HG03457 (cell line): ENCODE data around the gene ADD1.

ENCODE experiments used
- ATAC-seq: cut with Tn5 transposase; IDR thresholded peaks from one replicate; pipeline ENCODE4 v1.9.1; 2021; ENCODE audit warnings: moderate number of reproducible peaks; ENCODE audit not compliant: unreplicated experiment

The ADD1 gene

DNA sequence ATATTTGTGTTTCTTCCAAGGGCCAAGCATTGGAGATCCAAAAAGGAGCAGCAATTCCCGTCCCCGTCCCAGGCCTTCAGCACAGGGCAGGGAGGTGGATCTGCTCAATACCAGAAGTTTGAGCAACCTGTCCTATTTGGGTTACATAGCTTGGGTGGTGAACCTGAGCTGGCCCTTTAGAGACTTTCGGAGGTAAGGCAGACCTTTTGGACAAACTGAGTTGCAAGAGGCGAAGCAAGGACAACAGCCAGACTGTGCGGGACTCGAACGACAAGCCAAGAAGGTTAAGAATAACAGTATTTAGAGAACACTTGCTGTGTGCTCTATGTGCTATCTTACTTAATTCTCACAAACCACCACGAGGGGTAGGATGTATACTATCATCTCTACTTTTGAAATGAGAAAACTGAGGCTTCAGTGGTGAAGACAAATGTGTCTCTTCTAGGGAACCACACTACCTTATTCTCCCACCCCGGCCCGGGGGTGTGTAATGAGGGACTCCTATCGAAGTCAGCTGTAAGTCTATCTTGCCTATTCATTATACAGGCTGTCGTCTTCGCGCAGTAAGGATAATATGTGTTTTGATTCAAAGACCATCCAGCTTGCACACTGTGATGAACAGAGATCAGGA lies 118.3 kb downstream of the ADD1 start:
- ATAC-seq: no peak

DNA sequence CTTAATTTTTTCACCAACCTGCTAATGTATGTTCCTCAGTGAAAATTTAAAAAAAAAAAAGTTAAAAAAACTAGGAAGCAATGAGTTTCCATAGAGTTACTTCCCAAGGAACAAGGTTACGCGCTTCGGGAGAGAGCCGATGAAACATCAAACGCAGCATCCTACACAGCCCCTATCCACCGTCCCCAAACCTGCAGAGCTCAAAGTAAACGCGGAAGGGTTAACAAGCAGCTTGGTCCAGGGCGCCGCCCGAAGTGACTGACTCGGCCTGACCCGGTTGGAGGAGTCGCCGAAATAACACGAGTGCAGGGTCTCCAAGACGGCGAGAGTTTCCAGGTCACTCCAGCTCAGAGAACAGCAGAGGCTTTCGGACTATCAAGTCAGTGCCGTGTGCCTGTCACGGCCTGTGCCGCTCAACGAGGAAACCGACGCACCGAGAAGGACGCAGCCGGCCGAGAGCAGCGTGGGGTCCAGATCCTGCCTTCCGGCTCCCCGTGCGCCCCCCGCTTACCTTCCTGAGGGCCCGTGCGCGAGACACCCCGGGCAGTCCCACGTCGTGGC lies 119.0 kb downstream of the ADD1 start:
- peak; percentile 19 for ATAC-seq

- ATAC-seq: peak; percentile 89
Measured at GRCh38 chr4:2963175-2963965, 119.7 kb downstream of the ADD1 start, which contains the start of the genes GRK4 and NOP14. GRK4 (plus strand) TSS chr4:2963571; CDS start chr4:2964071, 500 bp downstream. NOP14 (minus strand) TSS chr4:2963406; CDS start chr4:2963319, 87 bp downstream.

DNA sequence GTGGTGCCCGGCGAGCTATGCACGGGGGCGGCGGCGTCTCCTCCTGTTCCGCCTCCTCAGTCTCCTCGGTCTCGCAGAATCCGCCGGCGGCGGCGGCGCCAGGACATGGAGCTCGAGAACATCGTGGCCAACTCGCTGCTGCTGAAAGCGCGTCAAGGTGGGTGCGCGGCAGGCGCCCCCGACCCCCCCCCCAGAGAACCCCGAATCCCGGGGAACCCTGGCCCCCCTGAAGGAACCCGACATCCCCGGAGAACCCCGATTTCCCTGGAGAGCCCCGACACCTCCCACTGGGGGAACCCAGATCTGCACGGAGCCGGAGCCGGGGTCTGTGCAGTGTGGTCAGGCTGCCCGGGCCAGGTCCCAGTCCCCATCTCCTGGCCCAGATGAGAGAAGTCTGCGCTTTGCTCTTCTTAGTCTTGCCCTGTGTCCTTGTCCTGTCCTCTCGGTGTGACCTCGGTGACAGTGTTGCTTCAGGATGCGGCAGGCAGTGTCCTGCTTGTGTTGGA lies 120.4 kb downstream of the ADD1 start:
- ATAC-seq: no peak

DNA sequence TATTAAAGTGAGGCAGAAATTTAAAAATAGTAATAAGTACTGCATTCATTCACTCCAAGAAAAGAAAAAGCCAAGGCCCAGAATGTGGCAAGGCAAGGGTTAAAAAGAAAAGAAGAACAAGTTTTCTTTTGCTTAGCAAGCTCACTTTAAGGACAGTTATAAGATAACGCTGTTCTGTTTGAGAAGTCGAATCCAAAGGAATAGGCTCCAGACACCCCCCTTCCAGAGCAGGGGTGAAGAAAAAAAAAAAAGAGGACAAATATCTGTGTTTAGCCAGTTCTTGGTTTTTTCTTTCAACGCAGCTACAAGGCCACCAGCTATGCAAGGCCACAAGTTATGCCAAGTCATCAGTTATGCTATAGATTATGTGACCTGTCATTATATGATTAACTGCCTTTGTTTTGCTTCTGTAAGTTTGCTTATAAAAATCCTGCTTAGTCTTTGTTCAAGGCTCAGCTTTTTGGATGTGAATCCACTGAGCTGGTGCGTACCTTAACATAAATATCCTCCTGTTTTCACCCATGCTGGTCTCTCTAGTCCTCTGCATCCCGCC lies 121.1 kb downstream of the ADD1 start:
- no peak for ATAC-seq

- no peak for ATAC-seq
Measured at GRCh38 chr4:2965262-2965661, 121.6 kb downstream of the ADD1 start.

DNA sequence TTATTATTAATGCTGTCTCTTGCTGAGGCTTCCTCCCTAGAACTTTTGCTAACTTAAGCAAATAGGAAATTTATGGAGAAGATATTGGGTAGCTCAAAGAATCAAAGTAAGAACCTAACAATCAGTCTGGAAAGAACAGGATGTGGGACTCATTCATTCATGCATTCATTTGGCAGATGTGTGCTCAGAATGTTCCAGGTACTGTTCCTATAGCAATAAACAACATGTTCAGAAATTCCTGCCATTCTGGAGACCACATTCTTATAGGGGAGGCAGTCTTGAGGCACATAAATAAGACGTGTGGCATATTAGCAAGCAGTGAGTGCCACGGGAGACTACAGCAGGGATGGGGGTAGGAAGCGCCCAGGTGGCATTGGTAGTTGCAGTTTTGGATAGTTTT lies 124.7 kb downstream of the ADD1 start:
- ATAC-seq: no peak

GRCh38 chr4:2971275-2971674 lies 127.6 kb downstream of the ADD1 start:
- no peak for ATAC-seq

- ATAC-seq: no peak
Measured at GRCh38 chr4:2977211-2978088, 133.8 kb downstream of the ADD1 start.
